Endothelial cell of umbilical vein (primary cell): ENCODE results near the gene DTWD2. TPM values are rescaled to one million over a fixed set of nuclear protein-coding genes. Genes with fewer than 3 reads are reported as not detected.

ENCODE experiments used
- BruUV-seq: library from RNA; stranded (reverse); fragments of 400-500 nt; replicated peaks from 2 replicates; lab custom pipeline; 2021; lab: Mats Ljungman, UMichigan
- CTCF ChIA-PET: fragments of 300-600, 350-600 bp; sonication (Branson Sonifier 250); formaldehyde crosslinking; loops from one replicate; lab custom pipeline; 2021; ENCODE audit warnings: antibody characterized with exemption, inconsistent platforms; lab: Charles Lee
- POLR2A ChIA-PET: fragments of 300-600, 350-600 bp; sonication (Branson Sonifier 250); formaldehyde crosslinking; loops from one replicate; lab custom pipeline; 2021; ENCODE audit warnings: antibody characterized with exemption, inconsistent platforms; lab: Charles Lee
- DNase-seq: peaks from one replicate; pipeline ENCODE4 v3.0.0-alpha.2; 2011; ENCODE audit warnings: low read depth, low spot score
- FAIRE-seq: peaks from 2 replicates; lab custom pipeline; 2011; peaks lifted over from hg19 to GRCh38; lab: Jason Lieb, UNC
- H2AFZ ChIP-seq: 2 replicates; pipeline ENCODE4 v1.6.0; 2012; ENCODE audit warnings: low read depth, low read length, control low read depth, inconsistent platforms
- H3K27ac ChIP-seq: 2 replicates; pipeline ENCODE4 v1.5.1; 2011; ENCODE audit warnings: low read depth, mild to moderate bottlenecking, control low read depth, low read length, moderate library complexity; ENCODE audit not compliant: insufficient read depth
- H3K27me3 ChIP-seq, 2 experiments: 2 replicates each; pipeline versions ENCODE4 v1.6.0 to v1.6.1; 2011; ENCODE audit warnings: low read length in 2 of 2, mixed read lengths in 1 of 2; ENCODE audit not compliant: control insufficient read depth in 2 of 2, insufficient read depth in 2 of 2
- H3K36me3 ChIP-seq, 2 experiments: 2 replicates in 1 of 2; 3 replicates in 1 of 2; pipeline ENCODE4 v1.5.1; 2011; ENCODE audit warnings: low read length in 2 of 2, mild to moderate bottlenecking in 1 of 2, moderate library complexity in 1 of 2; ENCODE audit not compliant: control insufficient read depth in 2 of 2, insufficient read depth in 2 of 2; ENCODE audit errors: extremely low read depth in 1 of 2
- H3K4me1 ChIP-seq: 3 replicates; pipeline ENCODE4 v1.5.1; 2011; ENCODE audit warnings: mild to moderate bottlenecking, low read length; ENCODE audit not compliant: control insufficient read depth, insufficient read depth; ENCODE audit errors: extremely low read depth
- H3K4me2 ChIP-seq: 2 replicates; pipeline ENCODE4 v1.6.1; 2011; ENCODE audit warnings: low read length, control low read depth, mixed read lengths; ENCODE audit not compliant: insufficient read depth
- H3K4me3 ChIP-seq, 3 experiments: fragments of 200-600 bp in 1 of 3; sonication (generic), shearing (Covaris generic) in 1 of 3; replicated peaks in 1 of 3; 2 replicates each; pipeline ENCODE4 v1.5.1; 2011 to 2016; ENCODE audit warnings: control low read depth in 3 of 3, low read length in 3 of 3, mild to moderate bottlenecking in 2 of 3, inconsistent platforms in 1 of 3, low read depth in 1 of 3, moderate library complexity in 1 of 3; ENCODE audit not compliant: insufficient read depth in 1 of 3
- H3K79me2 ChIP-seq: 2 replicates; pipeline ENCODE4 v1.6.0; 2012; ENCODE audit warnings: low read length, inconsistent platforms; ENCODE audit not compliant: control insufficient read depth, insufficient read depth
- H3K9ac ChIP-seq: replicated peaks from 2 replicates; pipeline ENCODE3; 2011; ENCODE audit warnings: low read length, control low read depth; ENCODE audit not compliant: insufficient read depth; ENCODE audit errors: extremely low read depth
- H3K9me1 ChIP-seq: replicated peaks from 3 replicates; pipeline ENCODE4 v1.6.0; 2011; ENCODE audit warnings: mild to moderate bottlenecking, low read length; ENCODE audit not compliant: control insufficient read depth, insufficient read depth; ENCODE audit errors: extremely low read depth
- H3K9me3 ChIP-seq: replicated peaks from 2 replicates; pipeline ENCODE4 v1.5.1; 2012; ENCODE audit warnings: low read length, inconsistent platforms; ENCODE audit not compliant: control insufficient read depth, insufficient read depth
- H4K20me1 ChIP-seq: replicated peaks from 2 replicates; pipeline ENCODE3; 2011; ENCODE audit warnings: mild to moderate bottlenecking, low read length; ENCODE audit not compliant: control insufficient read depth, insufficient read depth; ENCODE audit errors: extremely low read depth
- CTCF ChIP-seq, 2 donors: IDR thresholded peaks; 1 replicate in 1 of 2; 2 replicates in 1 of 2; pipeline ENCODE4 v1.5.1; 2011; ENCODE audit warnings: low read length in 2 of 2, mild to moderate bottlenecking in 2 of 2, moderate library complexity in 2 of 2, control low read depth in 1 of 2, inconsistent platforms in 1 of 2, low read depth in 1 of 2; ENCODE audit not compliant: insufficient read depth in 1 of 2; ENCODE audit errors: extremely low read depth in 1 of 2
- EZH2 ChIP-seq: IDR thresholded peaks from 2 replicates; pipeline ENCODE4 v1.6.1; 2012; ENCODE audit warnings: borderline replicate concordance, low read depth, mild to moderate bottlenecking, moderate library complexity, low read length, inconsistent platforms; ENCODE audit not compliant: severe bottlenecking
- FOS ChIP-seq: IDR thresholded peaks from 2 replicates; pipeline ENCODE4 v1.6.1; 2011; ENCODE audit warnings: mild to moderate bottlenecking, low read length, moderate library complexity, borderline replicate concordance; ENCODE audit not compliant: insufficient read depth
- GATA2 ChIP-seq: IDR thresholded peaks from 2 replicates; pipeline ENCODE4 v1.7.0; 2011; ENCODE audit warnings: low read depth, mild to moderate bottlenecking, moderate library complexity, mixed read lengths, low read length; ENCODE audit not compliant: insufficient read length, insufficient read depth
- JUN ChIP-seq: IDR thresholded peaks from 2 replicates; pipeline ENCODE4 v1.6.1; 2011; ENCODE audit warnings: borderline replicate concordance, low read depth; ENCODE audit not compliant: insufficient read length, insufficient read depth
- MAX ChIP-seq: IDR thresholded peaks from 2 replicates; pipeline ENCODE4 v1.6.1; 2011; ENCODE audit not compliant: insufficient read depth, insufficient read length
- MYC ChIP-seq: IDR thresholded peaks from one replicate; pipeline ENCODE4 v1.6.1; 2011; ENCODE audit warnings: mild to moderate bottlenecking, low read depth, low read length
- POLR2A ChIP-seq: IDR thresholded peaks from 2 replicates; pipeline ENCODE4 v1.6.1; 2012; ENCODE audit warnings: low read depth, mild to moderate bottlenecking, control low read depth, low read length
- POLR2AphosphoS5 ChIP-seq: IDR thresholded peaks from 2 replicates; pipeline ENCODE4 v1.6.1; 2012; ENCODE audit warnings: low read depth, mild to moderate bottlenecking, control low read depth, low read length, moderate library complexity; ENCODE audit not compliant: insufficient read depth
- dilution Hi-C: fragments of 300-500 bp; cut with MboI; formaldehyde crosslinking; loops from one replicate; pipeline ENCODE4 v1.15.0; 2019; ENCODE audit warnings: low sequenced_read_pairs; ENCODE audit not compliant: extremely low pct_ligation_motif_present
- intact Hi-C: fragments of 100-400 bp; cut with micrococcal nuclease; formaldehyde crosslinking; loops from one replicate; pipeline ENCODE4 v1.10.0; 2022
- polyA plus RNA-seq, 4 experiments: library from polyadenylated mRNA; depleted of rRNA in 3 of 4; stranded (reverse) in 3 of 4; unstranded in 1 of 4; fragments of >200 nt; gene quantifications; 2 replicates each; pipeline versions ENCODE4 v1.2.1 to v1.2.3, GENCODE V29; 2011 to 2012; ENCODE audit warnings: missing spikeins in 1 of 4
- total RNA-seq: library from RNA; stranded (reverse); gene quantifications from 2 replicates; pipeline ENCODE4 v1.2.3, GENCODE V29; 2021

Gene DTWD2
- total and polyA plus RNA-seq, 2 donors (not counting 3 experiments of a cell fraction or from before 2014, with no cell fraction given), result 0.99 to 1.1 TPM

- Histone ChIP-seq H2AFZ (no peak overlapping the region), H3K27me3 (no peaks in the 10 kb centered on the region), H3K79me2 (no peaks in the 10 kb centered on the region), H3K9ac (no peak overlapping the region), H4K20me1 (no peaks in the 10 kb centered on the region), H3K4me3 (no peak overlapping the region), H3K27ac (no peak overlapping the region), H3K4me2 (no peak overlapping the region), H3K9me3 (no peaks in the 10 kb centered on the region), H3K9me1 (no peaks in the 10 kb centered on the region), H3K36me3 (no peaks in the 10 kb centered on the region), H3K4me1 (no peaks in the 10 kb centered on the region)
- CTCF ChIA-PET, result no interaction called here
- dilution Hi-C loops, result no loop called here
- FAIRE-seq (no peak), DNase-seq (no peak)
- POLR2A ChIA-PET, result no interaction called here
- BruUV-seq, result no TSS peak
- intact Hi-C loops, result no loop called here
- TF ChIP-seq MAX (no peak), CTCF (IDR thresholded peaks at IDR 0.05; ENCODE audit: extremely low read depth in 1 of 2, insufficient read depth in 1 of 2, low read depth in 1 of 2, low read length in 2 of 2) (no peak), POLR2A (no peak), EZH2 (no peak), JUN (no peak), MYC (no peak), POLR2AphosphoS5 (no peak), GATA2 (no peak), FOS (no peak)
Observed at GRCh38 chr5:118834710-118835109, 153.6 kb downstream of the DTWD2 start.
